ENCODE measurements around the gene RANGRF.
A peak's percentile ranks its signal among the peaks of the same experiment; 100 is the strongest.

Gene RANGRF

GRCh38 chr17:8289103-8289397 is 580 bp downstream of the RANGRF start:
- Mint-ChIP-seq H3K9me3 (no peaks in the 10 kb centered on the region), H3K27ac (peak overlapping the region; percentile 93), H3K36me3 (peaks cover 18% of the 10 kb centered on the region), H3K4me3 (peak overlapping the region; percentile 95), H3K4me1 (peaks cover 46% of the 10 kb centered on the region)
- DNase-seq (ENCODE audit: low spot score in 2 of 2) (no peak), ATAC-seq (no peak)

GRCh38 chr17:8290043-8290442 is 1.6 kb downstream of the RANGRF start:
- Mint-ChIP-seq H3K4me3 (peak overlapping the region; percentile 95), H3K9me3 (no peaks in the 10 kb centered on the region), H3K27ac (peak overlapping the region; percentile 30), H3K36me3 (peaks cover 18% of the 10 kb centered on the region), H3K4me1 (peaks cover 53% of the 10 kb centered on the region)
- ATAC-seq (no peak), DNase-seq (ENCODE audit: low spot score in 2 of 2) (no peak)

- Mint-ChIP-seq H3K27ac (peak overlapping the region; percentile 5), H3K4me3 (no peak overlapping the region), H3K4me1 (peaks cover 61% of the 10 kb centered on the region), H3K9me3 (no peaks in the 10 kb centered on the region), H3K36me3 (peaks cover 18% of the 10 kb centered on the region)
- DNase-seq (ENCODE audit: low spot score in 2 of 2) (no peak), ATAC-seq (no peak)
Observed at GRCh38 chr17:8292639-8293395, 4.3 kb downstream of the RANGRF start.

GRCh38 chr17:8294361-8294760 is 5.9 kb downstream of the RANGRF start:
- no peak for ATAC-seq
- peak overlapping the region; percentile 94 for H3K27ac Mint-ChIP-seq
- H3K4me3 Mint-ChIP-seq, result peak overlapping the region; percentile 78
- DNase-seq (ENCODE audit: low spot score in 2 of 2), result no peak
- H3K9me3 Mint-ChIP-seq, result no peaks in the 10 kb centered on the region
- H3K36me3 Mint-ChIP-seq, result peaks cover 7% of the 10 kb centered on the region
- peaks cover 52% of the 10 kb centered on the region for H3K4me1 Mint-ChIP-seq

GRCh38 chr17:8294814-8295316 is 6.4 kb downstream of the RANGRF start:
- H3K27ac Mint-ChIP-seq, result peak overlapping the region; percentile 94
- DNase-seq (ENCODE audit: low spot score in 2 of 2) (no peak), ATAC-seq (no peak)
- peaks cover 47% of the 10 kb centered on the region for H3K4me1 Mint-ChIP-seq
- H3K4me3 Mint-ChIP-seq, result peak overlapping the region; percentile 78
- H3K36me3 Mint-ChIP-seq, result peaks cover 4% of the 10 kb centered on the region
- H3K9me3 Mint-ChIP-seq, result no peaks in the 10 kb centered on the region

GRCh38 chr17:8300226-8300625 is 11.8 kb downstream of the RANGRF start:
- H3K27ac Mint-ChIP-seq, result no peak overlapping the region
- no peaks in the 10 kb centered on the region for H3K9me3 Mint-ChIP-seq
- ATAC-seq (no peak), DNase-seq (ENCODE audit: low spot score in 2 of 2) (no peak)
- no peaks in the 10 kb centered on the region for H3K36me3 Mint-ChIP-seq
- no peak overlapping the region for H3K4me3 Mint-ChIP-seq
- peaks cover 20% of the 10 kb centered on the region for H3K4me1 Mint-ChIP-seq

- DNase-seq (ENCODE audit: low spot score in 2 of 2) (peak; percentile 34 to 73), ATAC-seq (peak; percentile 94)
- no peak overlapping the region for H3K4me3 Mint-ChIP-seq
- no peaks in the 10 kb centered on the region for H3K36me3 Mint-ChIP-seq
- H3K4me1 Mint-ChIP-seq, result peaks cover 15% of the 10 kb centered on the region
- H3K9me3 Mint-ChIP-seq, result no peaks in the 10 kb centered on the region
- no peak overlapping the region for H3K27ac Mint-ChIP-seq
Observed at GRCh38 chr17:8300627-8301242, 12.3 kb downstream of the RANGRF start.

- DNase-seq (ENCODE audit: low spot score in 2 of 2), result no peak
- Mint-ChIP-seq H3K36me3 (no peaks in the 10 kb centered on the region), H3K27ac (peak overlapping the region; percentile 20), H3K4me3 (no peak overlapping the region), H3K9me3 (no peaks in the 10 kb centered on the region), H3K4me1 (peaks cover 5% of the 10 kb centered on the region)
- ATAC-seq, result no peak
Observed at GRCh38 chr17:8310601-8311123, 22.2 kb downstream of the RANGRF start.

- no peaks in the 10 kb centered on the region for H3K36me3 Mint-ChIP-seq
- no peak overlapping the region for H3K4me3 Mint-ChIP-seq
- DNase-seq (ENCODE audit: low spot score in 2 of 2), result no peak
- no peaks in the 10 kb centered on the region for H3K9me3 Mint-ChIP-seq
- no peak for ATAC-seq
- H3K27ac Mint-ChIP-seq, result no peak overlapping the region
- peaks cover 5% of the 10 kb centered on the region for H3K4me1 Mint-ChIP-seq
Observed at GRCh38 chr17:8311131-8311790, 22.8 kb downstream of the RANGRF start.

GRCh38 chr17:8312251-8312650 is 23.8 kb downstream of the RANGRF start:
- H3K27ac Mint-ChIP-seq, result no peak overlapping the region
- H3K36me3 Mint-ChIP-seq, result no peaks in the 10 kb centered on the region
- no peak overlapping the region for H3K4me3 Mint-ChIP-seq
- no peak for ATAC-seq
- peaks cover 5% of the 10 kb centered on the region for H3K4me1 Mint-ChIP-seq
- H3K9me3 Mint-ChIP-seq, result no peaks in the 10 kb centered on the region
- no peak for DNase-seq (ENCODE audit: low spot score in 2 of 2)

GRCh38 chr17:8312726-8313600 is 24.5 kb downstream of the RANGRF start:
- DNase-seq (ENCODE audit: low spot score in 2 of 2) (no peak), ATAC-seq (no peak)
- Mint-ChIP-seq H3K27ac (no peak overlapping the region), H3K4me1 (peaks cover 5% of the 10 kb centered on the region), H3K4me3 (no peak overlapping the region), H3K9me3 (no peaks in the 10 kb centered on the region), H3K36me3 (no peaks in the 10 kb centered on the region)

GRCh38 chr17:8314797-8315763 is 26.6 kb downstream of the RANGRF start:
- Mint-ChIP-seq H3K4me3 (no peak overlapping the region), H3K27ac (no peak overlapping the region), H3K9me3 (no peaks in the 10 kb centered on the region), H3K4me1 (peaks cover 5% of the 10 kb centered on the region), H3K36me3 (no peaks in the 10 kb centered on the region)
- DNase-seq (ENCODE audit: low spot score in 2 of 2), result no peak
- ATAC-seq, result no peak

GRCh38 chr17:8315764-8316217 is 27.3 kb downstream of the RANGRF start:
- DNase-seq (ENCODE audit: low spot score in 2 of 2) (no peak), ATAC-seq (no peak)
- Mint-ChIP-seq H3K9me3 (no peaks in the 10 kb centered on the region), H3K4me1 (no peaks in the 10 kb centered on the region), H3K36me3 (no peaks in the 10 kb centered on the region), H3K27ac (no peak overlapping the region), H3K4me3 (no peak overlapping the region)
